ENCODE measurements around the gene COMMD9. TPM values are rescaled to one million over a fixed set of nuclear protein-coding genes. Genes with fewer than 3 reads are reported as not detected.

Gene COMMD9
- total and polyA plus RNA-seq, 2 experiments from 2014 or later, result 42.2 to 85.3 TPM

GRCh38 chr11:36254713-36255112 lies 34.5 kb downstream of the COMMD9 start:
- peak; percentile 51 for DNase-seq
- no peaks in the 10 kb centered on the region for H3K9me2 ChIP-seq (ENCODE audit: insufficient read depth)
- TF ChIP-seq EZH2 (IDR thresholded peaks at IDR 0.05; ENCODE audit: insufficient read depth, poor library complexity, severe bottlenecking) (no peak), EZH2phosphoT487 (IDR thresholded peaks at IDR 0.05; ENCODE audit: insufficient read depth, low read depth) (no peak)
- peaks cover 3% of the 10 kb centered on the region for H3F3A ChIP-seq (ENCODE audit: insufficient read depth)
- H3K9ac ChIP-seq, result no peak overlapping the region
- peaks cover 9% of the 10 kb centered on the region for H3K4me1 ChIP-seq (ENCODE audit: insufficient read depth)
- peak overlapping the region; percentile 2 for H3K4me2 ChIP-seq (ENCODE audit: unreplicated experiment)
- no peak overlapping the region for H3K4me3 ChIP-seq
- H3K36me3 ChIP-seq (ENCODE audit: low read depth), result no peaks in the 10 kb centered on the region
- no peaks in the 10 kb centered on the region for H3K9me3 ChIP-seq (ENCODE audit: low read depth)
- no peak overlapping the region for H3K27ac ChIP-seq
- 0 out of 2 replicates have a peak, but pooled peaks cover 11% of the 10 kb centered on the region for H3K27me3 ChIP-seq (replicated peaks; ENCODE audit: insufficient read depth)
- 38 to 53% methylated on average over 1 of the region's 1 CpG for WGBS, 2 experiments (ENCODE audit: low coverage in 1 of 2, low lambda C conversion rate in 2 of 2, missing lambda C conversion rate in 2 of 2)
- no peaks in the 10 kb centered on the region for H3K79me2 ChIP-seq (ENCODE audit: insufficient read depth)
- no peaks in the 10 kb centered on the region for H4K20me1 ChIP-seq (ENCODE audit: insufficient read depth)
- in situ Hi-C loops (cut with MboI), result loop anchor here (10.0 kb wide), 1 partner anchor 220 kb away; no protein-coding TSS in a partner anchor
- no peak overlapping the region for H2AFZ ChIP-seq

- no peak overlapping the region for H3K4me3 ChIP-seq
- 0 out of 2 replicates have a peak, but pooled peaks cover 16% of the 10 kb centered on the region for H3K27me3 ChIP-seq (replicated peaks; ENCODE audit: insufficient read depth)
- DNase-seq, result no peak
- no peaks in the 10 kb centered on the region for H4K20me1 ChIP-seq (ENCODE audit: insufficient read depth)
- H3K9me2 ChIP-seq (ENCODE audit: insufficient read depth), result no peaks in the 10 kb centered on the region
- H3K9me3 ChIP-seq (ENCODE audit: low read depth), result no peaks in the 10 kb centered on the region
- H3F3A ChIP-seq (ENCODE audit: insufficient read depth), result peaks cover 15% of the 10 kb centered on the region
- H3K4me2 ChIP-seq (ENCODE audit: unreplicated experiment), result no peak overlapping the region
- no peak overlapping the region for H2AFZ ChIP-seq
- WGBS, 2 experiments (ENCODE audit: low coverage in 1 of 2, low lambda C conversion rate in 2 of 2, missing lambda C conversion rate in 2 of 2), result 53 to 58% methylated on average over 5 of the region's 5 CpGs
- no peaks in the 10 kb centered on the region for H3K36me3 ChIP-seq (ENCODE audit: low read depth)
- peaks cover 21% of the 10 kb centered on the region for H3K4me1 ChIP-seq (ENCODE audit: insufficient read depth)
- in situ Hi-C loops (cut with MboI), result loop anchor here (10.0 kb wide), 1 partner anchor 218 kb away; no protein-coding TSS in a partner anchor
- H3K9ac ChIP-seq, result no peak overlapping the region
- no peaks in the 10 kb centered on the region for H3K79me2 ChIP-seq (ENCODE audit: insufficient read depth)
- TF ChIP-seq EZH2 (IDR thresholded peaks at IDR 0.05; ENCODE audit: insufficient read depth, poor library complexity, severe bottlenecking), result no peak
- no peak for TF ChIP-seq EZH2phosphoT487 (IDR thresholded peaks at IDR 0.05; ENCODE audit: insufficient read depth, low read depth)
- no peak overlapping the region for H3K27ac ChIP-seq
Observed at GRCh38 chr11:36253238-36253637, 36.0 kb downstream of the COMMD9 start.

GRCh38 chr11:36251823-36252222 lies 37.4 kb downstream of the COMMD9 start:
- no peak overlapping the region for H3K27ac ChIP-seq
- peaks cover 15% of the 10 kb centered on the region for H3F3A ChIP-seq (ENCODE audit: insufficient read depth)
- H3K27me3 ChIP-seq (replicated peaks; ENCODE audit: insufficient read depth), result peaks cover 28% of the 10 kb centered on the region
- H3K9me3 ChIP-seq (ENCODE audit: low read depth), result no peaks in the 10 kb centered on the region
- no peaks in the 10 kb centered on the region for H3K9me2 ChIP-seq (ENCODE audit: insufficient read depth)
- H4K20me1 ChIP-seq (ENCODE audit: insufficient read depth), result no peaks in the 10 kb centered on the region
- H3K4me2 ChIP-seq (ENCODE audit: unreplicated experiment), result no peak overlapping the region
- no peak for DNase-seq
- no peaks in the 10 kb centered on the region for H3K36me3 ChIP-seq (ENCODE audit: low read depth)
- H3K79me2 ChIP-seq (ENCODE audit: insufficient read depth), result no peaks in the 10 kb centered on the region
- H3K4me3 ChIP-seq, result no peak overlapping the region
- TF ChIP-seq EZH2 (IDR thresholded peaks at IDR 0.05; ENCODE audit: insufficient read depth, poor library complexity, severe bottlenecking) (no peak), EZH2phosphoT487 (IDR thresholded peaks at IDR 0.05; ENCODE audit: insufficient read depth, low read depth) (no peak)
- no peak overlapping the region for H2AFZ ChIP-seq
- H3K4me1 ChIP-seq (ENCODE audit: insufficient read depth), result peaks cover 21% of the 10 kb centered on the region
- WGBS, 2 experiments (ENCODE audit: low coverage in 1 of 2, low lambda C conversion rate in 2 of 2, missing lambda C conversion rate in 2 of 2), result 52 to 56% methylated on average over 2 of the region's 2 CpGs
- in situ Hi-C loops (cut with MboI), result loop anchor here (10.0 kb wide), 1 partner anchor 217 kb away; no protein-coding TSS in a partner anchor
- H3K9ac ChIP-seq, result no peak overlapping the region

- no peaks in the 10 kb centered on the region for H3K9me2 ChIP-seq (ENCODE audit: insufficient read depth)
- H3F3A ChIP-seq (ENCODE audit: insufficient read depth), result peaks cover 15% of the 10 kb centered on the region
- H3K79me2 ChIP-seq (ENCODE audit: insufficient read depth), result no peaks in the 10 kb centered on the region
- H3K9me3 ChIP-seq (ENCODE audit: low read depth), result no peaks in the 10 kb centered on the region
- H3K4me1 ChIP-seq (ENCODE audit: insufficient read depth), result peaks cover 14% of the 10 kb centered on the region
- no peak overlapping the region for H3K9ac ChIP-seq
- DNase-seq, result peak; percentile 91
- H3K27ac ChIP-seq, result no peak overlapping the region; the same call in 1 of the 2 replicates
- H3K4me3 ChIP-seq, result no peak overlapping the region
- H4K20me1 ChIP-seq (ENCODE audit: insufficient read depth), result no peaks in the 10 kb centered on the region
- peaks cover 51% of the 10 kb centered on the region for H3K27me3 ChIP-seq (replicated peaks; ENCODE audit: insufficient read depth)
- WGBS, 2 experiments (ENCODE audit: low coverage in 1 of 2, low lambda C conversion rate in 2 of 2, missing lambda C conversion rate in 2 of 2), result 2% methylated on average over 2 of the region's 2 CpGs
- H2AFZ ChIP-seq, result no peak overlapping the region
- TF ChIP-seq EZH2phosphoT487 (IDR thresholded peaks at IDR 0.05; ENCODE audit: insufficient read depth, low read depth) (no peak), EZH2 (IDR thresholded peaks at IDR 0.05; ENCODE audit: insufficient read depth, poor library complexity, severe bottlenecking) (no peak)
- H3K4me2 ChIP-seq (ENCODE audit: unreplicated experiment), result peak overlapping the region; percentile 39
- no peaks in the 10 kb centered on the region for H3K36me3 ChIP-seq (ENCODE audit: low read depth)
- in situ Hi-C loops (cut with MboI), result no loop called here
Observed at GRCh38 chr11:36249246-36249645, 40.0 kb downstream of the COMMD9 start.

All from GM23248 (cell line).